HG02623 (cell line): ENCODE measurements around the gene PRKCD.

Source experiments
- ATAC-seq: cut with Tn5 transposase; IDR thresholded peaks from one replicate; pipeline ENCODE4 v1.9.1; 2021; ENCODE audit warnings: moderate library complexity; ENCODE audit not compliant: unreplicated experiment

The PRKCD gene

DNA sequence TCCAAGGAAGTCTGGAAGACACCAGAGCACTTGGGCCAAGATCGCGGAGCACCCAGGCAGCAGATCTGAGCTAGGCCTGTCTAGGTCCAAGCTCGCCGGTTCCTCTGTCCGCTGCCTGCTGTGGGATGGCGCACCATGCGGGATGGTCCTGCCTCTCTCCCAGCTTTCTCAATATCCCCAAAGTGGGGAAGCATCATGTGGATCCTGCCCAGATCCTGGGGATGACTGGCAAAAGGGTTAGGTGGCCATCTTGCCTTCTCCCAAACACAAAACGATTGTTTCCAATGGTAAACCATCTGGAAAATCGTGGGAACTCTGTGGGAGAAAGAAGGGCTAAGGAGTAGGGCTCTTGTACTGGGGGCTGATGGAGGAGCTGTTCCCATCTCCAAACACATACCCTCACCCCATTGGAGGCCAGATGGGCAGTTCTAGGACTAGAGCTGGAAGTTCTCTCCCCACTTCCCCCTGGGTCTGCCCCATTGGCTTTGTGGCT is 8.9 kb downstream of the PRKCD start:
- no peak for ATAC-seq

DNA sequence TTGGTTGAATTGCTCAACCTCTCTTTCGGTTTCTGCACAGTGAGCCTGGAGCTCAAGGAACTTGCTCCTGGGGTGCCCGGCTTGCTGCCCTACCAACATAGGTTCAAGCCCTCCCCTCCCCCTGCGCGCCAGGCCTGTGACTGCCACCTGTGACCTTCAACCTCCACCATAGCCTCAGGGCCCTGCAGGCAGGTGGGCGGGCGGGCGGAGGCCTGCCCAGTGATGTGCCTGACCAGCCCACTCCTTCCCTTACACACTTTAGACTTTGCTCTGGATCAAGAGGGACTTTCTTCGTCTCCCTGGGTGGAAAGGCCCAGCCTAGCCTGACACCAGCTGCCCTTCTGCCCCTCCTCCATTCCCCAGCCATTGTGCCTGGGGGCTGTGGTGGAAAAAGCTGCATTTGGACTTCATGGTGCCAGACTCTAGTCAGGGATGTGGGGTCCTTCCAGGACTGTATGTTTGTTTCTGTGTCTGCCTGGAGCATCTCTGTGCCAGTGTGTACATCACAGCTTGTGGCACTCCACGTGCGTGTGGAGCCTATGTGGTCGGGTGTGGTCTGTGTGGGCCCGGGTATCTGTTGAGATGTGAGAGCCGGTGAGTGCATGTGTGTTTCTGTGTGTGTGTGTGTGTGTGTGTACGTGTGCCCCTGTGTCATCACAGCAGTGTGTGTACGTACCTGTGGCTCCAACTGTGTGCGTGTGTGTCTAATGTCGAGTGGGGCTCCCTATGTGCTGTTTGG is 9.5 kb downstream of the PRKCD start:
- peak; percentile 36 for ATAC-seq

DNA sequence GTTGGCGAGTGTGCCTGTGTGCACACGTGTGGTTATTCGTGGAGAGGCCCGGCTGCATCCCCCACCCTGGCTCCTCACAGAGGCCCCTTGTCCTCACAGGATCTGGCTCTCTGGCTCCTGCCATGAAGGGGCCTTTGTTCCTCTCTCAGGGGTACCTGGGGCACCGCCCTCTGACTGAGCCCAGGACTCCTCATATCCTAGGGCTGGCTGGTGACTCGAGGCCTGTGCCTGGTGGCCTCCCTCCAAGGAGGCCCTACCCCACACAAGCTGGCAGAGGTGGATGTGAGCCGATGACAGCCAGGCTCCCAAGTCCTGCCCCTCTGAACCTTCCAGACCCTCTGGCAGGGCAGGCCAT is 10.0 kb downstream of the PRKCD start:
- no peak for ATAC-seq

DNA sequence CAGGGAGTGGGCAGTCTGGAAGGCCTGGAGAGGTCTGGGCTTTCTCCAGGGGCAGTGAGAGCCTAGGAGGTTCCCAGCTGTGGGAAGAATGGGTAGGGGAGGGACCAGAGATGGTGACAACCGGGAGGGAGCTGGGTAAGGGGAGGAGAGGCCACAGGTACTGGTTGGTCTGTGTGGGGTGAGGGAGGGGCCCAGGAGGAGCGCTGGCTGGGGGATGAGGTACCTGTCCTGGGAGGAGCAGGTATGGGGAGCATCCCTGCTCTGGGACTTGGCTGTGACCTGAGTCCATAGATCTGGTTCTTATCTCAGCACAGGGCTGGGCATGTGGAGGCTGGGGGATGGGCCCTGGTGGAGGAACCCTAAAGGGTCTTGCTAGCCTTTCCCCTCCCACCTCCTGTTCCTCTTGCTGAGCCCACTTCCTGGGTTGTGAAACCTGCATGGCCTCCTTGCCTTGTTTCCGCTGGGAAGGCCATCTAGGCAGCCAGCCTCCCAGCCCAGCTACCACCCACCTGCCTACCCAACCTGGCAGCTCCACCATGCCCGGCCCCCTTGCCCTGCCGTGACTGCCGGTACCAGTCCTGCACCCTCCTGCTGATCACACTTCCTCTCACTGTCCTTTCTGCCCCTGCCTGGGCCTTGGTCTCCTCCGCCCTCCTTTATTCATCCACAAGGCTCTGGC is 11.0 kb downstream of the PRKCD start:
- no peak for ATAC-seq

DNA sequence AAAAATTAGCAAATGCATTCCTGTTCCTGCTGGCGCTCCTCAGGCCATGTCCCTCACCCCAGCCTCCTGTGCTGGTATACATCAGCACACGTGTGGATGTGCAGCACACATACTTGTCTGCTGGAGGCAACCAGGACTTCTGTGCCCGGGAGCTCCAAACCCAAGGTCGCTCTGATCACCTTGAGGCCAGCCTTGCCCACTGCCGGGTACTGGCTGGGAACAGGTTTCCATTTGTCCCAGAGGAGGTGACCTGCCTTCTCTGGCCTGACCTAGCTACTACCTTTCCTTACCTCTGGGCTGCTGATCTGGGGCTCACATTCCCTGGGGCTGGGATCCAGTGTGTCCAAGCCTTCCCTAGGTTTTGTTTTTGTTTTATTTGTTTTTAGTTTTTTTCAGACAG is 12.1 kb downstream of the PRKCD start:
- ATAC-seq = no peak

DNA sequence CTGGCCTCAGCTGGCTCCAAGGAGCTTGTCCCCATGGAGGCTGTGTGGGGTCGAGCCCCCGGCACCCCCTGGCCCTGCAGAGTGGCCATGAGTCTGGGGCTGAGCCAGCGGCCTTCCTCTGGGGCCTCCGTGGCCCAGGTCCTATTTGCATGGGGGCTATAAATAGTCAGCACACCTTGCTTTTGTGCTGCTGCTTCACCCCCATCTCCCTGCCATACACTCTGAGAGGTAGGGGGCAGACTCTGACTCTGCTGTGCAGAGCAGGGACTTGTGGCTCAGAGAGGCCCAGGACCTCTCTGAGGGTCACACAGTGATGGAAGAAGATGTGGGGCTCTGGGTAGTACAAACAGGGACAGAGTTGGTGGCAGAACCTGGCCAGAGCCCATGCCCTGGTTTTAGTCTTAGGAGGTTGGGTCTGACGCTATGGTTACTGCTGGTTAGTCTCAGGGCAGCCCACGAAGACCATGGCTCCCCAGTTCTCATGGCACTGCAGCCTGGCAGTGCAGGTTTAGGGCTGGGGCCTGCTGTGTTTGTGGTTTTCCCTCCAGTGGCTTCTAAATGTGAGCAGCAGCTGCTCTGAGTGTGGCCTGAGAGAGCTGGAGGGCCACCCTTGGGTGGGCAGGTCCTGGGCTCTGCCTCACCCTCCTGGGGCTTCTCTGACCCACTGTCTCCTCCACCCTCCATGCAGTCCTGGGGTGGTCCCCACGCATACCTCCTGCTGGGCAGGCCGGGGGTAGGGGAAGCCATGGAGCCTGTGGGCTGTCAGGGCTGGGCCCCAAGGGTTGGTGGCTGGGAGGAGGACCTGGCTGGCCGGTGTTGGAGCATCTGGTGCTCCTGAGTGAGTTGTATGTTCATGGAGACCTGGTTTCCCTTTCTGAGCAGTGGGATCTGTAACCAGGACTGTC is 13.6 kb downstream of the PRKCD start:
- peak; percentile 45 for ATAC-seq

DNA sequence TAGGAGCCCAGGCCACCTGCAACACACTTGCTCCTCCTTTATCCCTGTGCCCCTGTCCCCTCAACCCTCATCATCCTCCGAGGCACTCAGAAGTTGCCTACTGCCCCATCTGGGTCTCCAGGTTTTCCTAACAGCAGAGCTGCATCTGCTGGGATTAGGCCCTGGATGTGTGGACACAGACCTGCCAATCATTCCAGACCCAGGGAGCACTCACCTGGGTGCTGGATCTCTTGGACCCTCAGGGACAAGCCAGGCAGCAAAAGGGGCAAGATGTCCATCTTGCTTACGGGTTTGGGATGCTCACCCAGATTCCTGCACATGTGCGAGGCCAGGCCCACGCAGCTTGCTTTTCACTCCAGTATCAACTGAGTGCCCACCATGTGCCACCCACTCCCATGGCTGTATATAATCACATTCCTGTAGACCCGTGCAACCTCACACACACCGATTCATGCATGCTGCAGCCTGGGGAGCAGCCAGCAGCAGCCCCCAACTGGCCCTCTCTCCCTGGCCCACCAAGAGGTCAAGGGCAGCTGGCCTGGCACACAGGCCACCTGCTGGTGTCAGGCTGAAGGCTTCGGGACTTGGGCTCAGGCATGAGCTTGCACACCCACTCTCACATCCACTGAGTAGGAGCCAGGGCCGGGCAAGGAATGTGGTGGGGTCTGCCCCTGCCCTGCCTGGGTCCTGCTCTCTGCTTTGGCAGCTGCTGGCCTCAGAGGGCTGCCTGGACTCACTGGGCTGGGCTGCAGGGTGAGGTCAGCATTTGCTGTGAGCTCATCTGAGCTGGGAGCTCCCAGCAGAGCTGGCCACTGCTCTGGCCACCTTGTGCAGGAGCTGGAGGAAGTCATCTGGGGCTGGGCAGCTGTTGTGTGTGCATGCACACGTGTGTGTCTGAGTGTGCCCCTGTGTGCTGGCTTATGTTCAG is 14.9 kb downstream of the PRKCD start:
- no peak for ATAC-seq

DNA sequence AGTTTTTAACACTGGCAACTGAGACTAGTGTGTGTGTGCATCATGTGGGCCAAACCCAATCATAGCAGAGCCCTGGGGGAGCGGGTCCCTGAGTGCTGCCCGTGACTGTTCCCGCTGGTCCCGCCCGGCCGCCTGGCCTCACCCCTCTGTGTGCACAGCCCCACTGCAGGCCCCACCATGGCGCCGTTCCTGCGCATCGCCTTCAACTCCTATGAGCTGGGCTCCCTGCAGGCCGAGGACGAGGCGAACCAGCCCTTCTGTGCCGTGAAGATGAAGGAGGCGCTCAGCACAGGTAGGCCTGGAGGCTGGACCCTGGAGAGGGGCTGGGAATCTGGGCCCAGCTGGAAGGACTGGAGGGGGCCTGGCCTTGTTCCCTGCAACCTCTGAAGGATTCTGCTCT is 17.2 kb downstream of the PRKCD start:
- no peak for ATAC-seq

DNA sequence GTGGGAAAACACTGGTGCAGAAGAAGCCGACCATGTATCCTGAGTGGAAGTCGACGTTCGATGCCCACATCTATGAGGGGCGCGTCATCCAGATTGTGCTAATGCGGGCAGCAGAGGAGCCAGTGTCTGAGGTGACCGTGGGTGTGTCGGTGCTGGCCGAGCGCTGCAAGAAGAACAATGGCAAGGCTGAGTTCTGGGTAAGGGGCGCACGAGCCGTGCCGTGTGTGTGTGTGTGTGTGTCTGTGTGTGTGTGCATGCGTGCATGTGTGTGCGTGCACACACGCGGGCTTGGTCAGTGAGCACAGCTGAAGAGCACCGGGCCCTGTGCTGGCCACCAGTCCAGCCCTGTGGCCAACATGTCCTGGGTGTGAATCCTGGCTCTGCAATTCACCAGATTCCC is 18.6 kb downstream of the PRKCD start:
- ATAC-seq = no peak

DNA sequence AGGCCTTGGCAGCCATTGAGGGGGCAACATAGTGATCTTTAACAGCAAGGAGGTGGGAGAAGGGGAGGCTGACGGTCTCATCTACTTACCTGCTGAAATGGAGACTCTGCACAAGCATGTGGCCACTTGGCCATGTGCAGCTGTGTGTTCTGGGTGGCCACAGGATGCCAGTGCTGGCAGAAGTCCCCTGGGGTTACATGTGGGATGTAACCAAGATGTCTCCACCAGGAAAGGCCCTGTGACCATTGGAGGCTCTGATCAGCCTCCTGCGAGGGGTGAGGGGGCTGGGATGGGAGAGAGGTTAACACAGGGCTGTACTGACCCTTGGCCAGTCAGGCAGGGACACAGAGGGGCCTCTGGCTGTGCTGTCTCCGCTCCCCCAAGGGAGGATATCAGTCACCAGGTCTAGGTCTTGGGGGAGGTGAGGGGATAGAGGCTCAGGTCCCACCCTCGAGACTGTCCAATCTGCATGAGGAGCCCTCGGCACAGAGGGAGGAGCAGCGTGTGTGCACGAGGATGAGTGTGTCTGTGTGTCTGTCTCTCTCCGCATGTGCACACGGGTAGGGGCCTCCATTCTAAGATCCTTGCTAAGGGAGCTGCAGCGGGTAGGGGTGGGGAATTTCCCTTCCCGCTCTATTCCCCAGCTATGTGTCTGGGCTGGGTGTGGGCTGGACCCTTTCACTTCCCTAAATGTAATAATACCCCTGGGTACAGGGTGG is 19.5 kb downstream of the PRKCD start:
- peak; percentile 92 for ATAC-seq

DNA sequence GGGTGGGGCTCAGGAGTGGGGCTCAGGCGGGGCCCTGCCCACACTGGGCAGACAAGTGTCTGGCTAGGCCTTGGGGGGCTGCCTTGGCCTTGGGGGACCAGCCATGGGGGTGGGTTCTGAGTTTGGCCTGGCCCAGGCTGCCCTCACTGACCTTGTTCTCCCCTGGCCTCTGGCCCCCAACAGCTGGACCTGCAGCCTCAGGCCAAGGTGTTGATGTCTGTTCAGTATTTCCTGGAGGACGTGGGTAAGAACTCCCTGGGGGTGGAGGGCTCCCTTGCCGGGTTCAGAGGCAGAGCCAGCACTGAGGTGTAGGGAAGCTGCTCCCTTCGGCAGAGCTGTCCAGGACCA is 20.0 kb downstream of the PRKCD start:
- ATAC-seq = no peak

DNA sequence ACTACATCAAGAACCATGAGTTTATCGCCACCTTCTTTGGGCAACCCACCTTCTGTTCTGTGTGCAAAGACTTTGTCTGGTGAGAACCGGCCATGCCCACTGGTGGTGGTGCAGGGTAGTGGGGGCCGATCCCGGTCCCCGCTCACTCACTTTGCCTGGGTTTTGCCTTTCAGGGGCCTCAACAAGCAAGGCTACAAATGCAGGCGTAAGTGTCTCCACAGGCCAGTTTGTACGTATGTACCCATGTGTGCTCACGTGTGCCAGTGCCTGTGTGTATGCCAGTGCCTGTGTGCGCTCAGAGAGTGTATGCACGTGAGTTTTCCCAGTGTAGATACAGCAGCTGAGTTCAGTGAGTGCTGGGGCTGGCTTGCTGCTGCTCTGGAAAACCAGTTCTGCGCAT is 20.5 kb downstream of the PRKCD start:
- ATAC-seq = no peak

DNA sequence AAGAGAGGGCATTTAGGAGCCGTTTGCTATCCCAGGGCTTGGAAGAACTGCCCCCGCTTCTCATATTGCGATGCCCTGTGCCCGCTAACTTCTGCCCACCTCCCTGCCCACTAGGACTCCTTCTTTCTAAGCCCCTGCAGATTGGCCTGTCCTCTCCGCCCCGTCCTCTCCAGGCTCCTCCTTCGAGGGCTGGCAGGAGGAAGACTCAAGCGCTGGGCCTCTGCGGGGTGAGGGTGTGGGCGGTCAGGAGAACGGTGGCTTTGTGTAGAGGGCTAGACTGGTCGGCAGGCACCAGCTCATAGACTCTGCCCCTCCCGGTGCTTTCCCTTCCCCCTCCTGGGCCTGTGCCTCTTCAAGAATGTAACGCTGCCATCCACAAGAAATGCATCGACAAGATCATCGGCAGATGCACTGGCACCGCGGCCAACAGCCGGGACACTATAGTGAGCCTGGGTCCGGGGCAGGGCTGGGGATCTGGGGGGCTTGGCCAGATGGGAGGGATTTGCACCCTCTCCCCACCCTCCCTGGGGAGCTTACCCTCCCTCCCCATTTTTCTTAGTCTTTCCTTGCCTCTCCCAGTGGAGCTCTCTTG is 21.9 kb downstream of the PRKCD start:
- no peak for ATAC-seq

DNA sequence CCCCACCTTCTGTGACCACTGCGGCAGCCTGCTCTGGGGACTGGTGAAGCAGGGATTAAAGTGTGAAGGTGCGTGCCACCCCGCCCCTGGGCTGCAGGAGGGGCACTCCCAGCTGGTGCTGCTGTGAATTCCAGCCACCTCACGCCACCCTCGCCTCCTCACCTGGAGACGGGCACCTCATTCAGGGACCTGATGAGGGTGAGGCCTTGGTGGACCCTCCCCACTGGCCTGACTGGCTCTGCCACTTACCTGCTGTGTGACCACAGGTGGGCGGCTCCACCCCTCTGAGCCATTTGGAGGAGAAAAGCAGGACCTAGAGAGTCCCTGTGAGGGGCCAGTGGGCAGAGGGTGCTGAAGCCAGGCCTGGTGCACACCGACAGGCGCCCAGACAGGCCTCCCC is 22.5 kb downstream of the PRKCD start:
- ATAC-seq = no peak

DNA sequence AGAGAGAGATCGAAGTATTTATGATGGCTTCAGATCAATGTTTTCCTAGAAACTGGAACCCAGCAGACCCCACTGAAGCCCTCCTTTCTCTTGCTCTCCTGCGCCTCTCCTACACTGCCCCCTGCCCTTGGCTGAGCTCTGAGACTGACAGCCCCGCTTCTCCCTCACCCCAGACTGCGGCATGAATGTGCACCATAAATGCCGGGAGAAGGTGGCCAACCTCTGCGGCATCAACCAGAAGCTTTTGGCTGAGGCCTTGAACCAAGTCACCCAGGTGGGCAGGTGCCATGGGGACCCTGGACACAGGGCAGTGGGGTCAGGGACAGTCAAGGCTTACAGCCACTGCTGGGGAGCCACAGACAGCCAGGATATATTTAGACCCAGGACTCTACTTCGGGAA is 23.7 kb downstream of the PRKCD start:
- no peak for ATAC-seq

DNA sequence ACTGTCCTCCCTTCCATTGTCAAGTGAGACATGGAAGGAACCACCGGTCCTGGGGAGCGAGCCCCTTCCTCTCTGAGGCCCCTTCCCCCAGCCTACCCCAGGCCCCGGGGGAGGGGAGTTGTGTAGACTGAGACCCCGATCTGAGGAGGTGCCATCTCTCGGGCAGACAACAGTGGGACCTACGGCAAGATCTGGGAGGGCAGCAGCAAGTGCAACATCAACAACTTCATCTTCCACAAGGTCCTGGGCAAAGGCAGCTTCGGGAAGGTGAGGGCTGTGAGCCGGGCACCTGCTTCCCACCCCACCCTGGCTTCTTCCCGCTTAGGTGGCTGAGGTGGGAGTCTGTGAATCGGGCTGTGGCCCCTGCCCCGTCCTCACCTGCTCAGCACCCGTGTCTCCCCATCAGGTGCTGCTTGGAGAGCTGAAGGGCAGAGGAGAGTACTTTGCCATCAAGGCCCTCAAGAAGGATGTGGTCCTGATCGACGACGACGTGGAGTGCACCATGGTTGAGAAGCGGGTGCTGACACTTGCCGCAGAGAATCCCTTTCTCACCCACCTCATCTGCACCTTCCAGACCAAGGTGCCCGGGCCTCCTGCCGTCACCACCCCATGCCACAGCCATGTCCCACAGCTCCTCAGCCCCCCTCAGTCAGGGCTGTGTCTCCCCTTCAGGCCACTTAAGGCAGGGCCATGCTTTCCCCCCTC is 24.9 kb downstream of the PRKCD start:
- ATAC-seq = no peak

DNA sequence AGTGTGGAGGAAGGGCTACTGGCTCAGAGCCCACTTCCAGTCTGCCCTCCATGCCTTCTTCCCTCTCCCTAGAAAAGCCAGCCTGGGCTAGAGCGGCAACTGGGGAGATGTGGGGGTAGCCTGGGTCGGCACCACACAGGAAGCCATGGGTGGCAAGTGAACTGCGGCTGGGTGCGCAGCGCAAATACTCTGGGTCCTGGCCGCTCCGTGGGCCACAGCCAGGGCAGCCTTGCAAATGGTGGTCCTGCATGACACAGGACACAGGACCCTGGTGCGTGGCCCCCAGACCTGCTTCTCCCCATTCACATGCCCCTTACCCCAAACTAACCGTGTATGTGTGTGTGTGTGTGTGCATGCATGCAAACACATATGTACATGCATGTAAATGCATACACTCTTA is 25.7 kb downstream of the PRKCD start:
- ATAC-seq = no peak

DNA sequence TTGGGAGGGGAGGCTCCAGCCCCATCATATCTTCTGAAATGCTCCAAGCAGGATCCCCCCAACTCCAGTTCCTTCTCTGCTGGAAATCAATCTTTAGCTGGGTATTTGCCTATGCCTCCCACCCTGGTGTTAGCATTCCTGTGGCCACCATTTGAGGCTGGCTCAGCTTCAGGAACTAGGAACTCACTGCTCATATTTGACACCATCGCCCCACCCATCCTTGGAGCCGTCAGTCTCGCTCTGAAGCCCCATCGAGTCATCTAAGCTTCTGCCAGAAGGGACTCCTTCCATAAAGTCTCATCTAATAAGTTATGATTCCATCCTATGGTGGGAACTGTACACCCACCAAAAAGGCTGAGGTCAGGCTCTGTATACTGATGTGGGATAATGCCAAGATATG is 26.4 kb downstream of the PRKCD start:
- no peak for ATAC-seq

DNA sequence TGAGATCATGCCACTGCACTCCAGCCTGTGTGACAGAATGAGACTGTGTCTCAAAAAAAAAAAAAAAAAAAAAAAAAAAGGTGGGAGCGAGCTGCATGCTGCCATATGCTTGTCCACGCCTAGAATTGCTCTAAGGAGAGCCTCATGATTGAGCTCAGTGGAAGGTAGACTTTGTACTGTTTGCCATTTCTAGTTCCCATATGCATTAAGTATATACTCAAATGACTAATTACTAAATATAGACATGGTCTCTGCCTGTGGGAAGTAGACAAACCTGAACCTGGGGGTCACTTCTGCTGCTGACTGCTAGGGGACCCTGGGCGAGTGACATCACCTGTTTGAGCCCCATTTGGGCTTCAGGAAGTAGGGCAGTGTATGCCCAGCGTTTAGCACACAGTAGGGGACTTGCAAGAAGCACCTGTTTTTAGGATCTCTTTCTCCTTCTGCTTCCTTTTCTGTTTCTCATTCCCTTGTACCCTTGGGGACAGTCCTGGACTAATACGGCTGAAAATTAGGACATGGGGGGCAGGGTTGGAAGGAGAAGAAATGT is 27.2 kb downstream of the PRKCD start:
- no peak for ATAC-seq
